Common myeloid progenitor, CD34-positive (primary cell): Measurements from ENCODE around the gene MFSD2A.
"Not testable (repeated sequence)": the region's sequence is repeated elsewhere in the genome, so short reads cannot be mapped to it uniquely, and the experiment has no call there.

Experiments
- CTCF ChIA-PET: fragments of 350-600 bp; sonication (Branson Sonifier 250); formaldehyde crosslinking; loops from one replicate; lab custom pipeline; 2021; ENCODE audit warnings: antibody characterized with exemption; lab: Charles Lee
- POLR2A ChIA-PET: fragments of 350-600 bp; sonication (Branson Sonifier 250); formaldehyde crosslinking; loops from one replicate; lab custom pipeline; 2021; ENCODE audit warnings: antibody characterized with exemption; lab: Charles Lee
- DNase-seq, 3 donors: peaks; one replicate each; pipeline versions ENCODE4 v3.0.0 to v3.0.0-alpha.2; 2013
- H3K27ac ChIP-seq, 2 experiments: 1 replicate in 1 of 2; 2 replicates in 1 of 2; pipeline ENCODE4 v1.7.0; 2013; ENCODE audit warnings: inconsistent platforms in 2 of 2, low read length in 2 of 2, mild to moderate bottlenecking in 2 of 2, low read depth in 1 of 2, moderate library complexity in 1 of 2; ENCODE audit not compliant: severe bottlenecking in 2 of 2, insufficient read depth in 1 of 2, poor library complexity in 1 of 2
- H3K27me3 ChIP-seq, 5 experiments: replicated peaks in 2 of 5; 1 replicate in 3 of 5; 2 replicates in 2 of 5; pipeline versions ENCODE4 v1.6.1 to v1.7.0; 2013; ENCODE audit warnings: low read length in 4 of 5, mild to moderate bottlenecking in 2 of 5, moderate library complexity in 2 of 5, inconsistent platforms in 1 of 5; ENCODE audit not compliant: insufficient read depth in 5 of 5, control insufficient read depth in 4 of 5
- H3K36me3 ChIP-seq, 4 experiments: 1 replicate in 2 of 4; 2 replicates in 2 of 4; pipeline versions ENCODE4 v1.6.1 to v1.7.0; 2013; ENCODE audit warnings: low read length in 3 of 4, control low read depth in 1 of 4, mild to moderate bottlenecking in 1 of 4; ENCODE audit not compliant: control insufficient read depth in 4 of 4, insufficient read depth in 4 of 4
- H3K4me1 ChIP-seq, 4 experiments: 1 replicate in 3 of 4; 2 replicates in 1 of 4; pipeline versions ENCODE4 v1.6.1 to v1.7.1; 2013; ENCODE audit warnings: low read length in 3 of 4, mild to moderate bottlenecking in 3 of 4, control low read depth in 1 of 4, inconsistent platforms in 1 of 4, moderate library complexity in 1 of 4; ENCODE audit not compliant: control insufficient read depth in 4 of 4, insufficient read depth in 4 of 4; ENCODE audit errors: control extremely low read depth in 1 of 4
- H3K4me3 ChIP-seq, 7 experiments: 1 replicate in 4 of 7; 2 replicates in 3 of 7; pipeline versions ENCODE4 v1.5.1 to v1.7.0; 2013; ENCODE audit warnings: mild to moderate bottlenecking in 7 of 7, low read length in 6 of 7, moderate library complexity in 6 of 7, inconsistent platforms in 2 of 7, low read depth in 2 of 7, control low read depth in 1 of 7; ENCODE audit not compliant: insufficient read depth in 4 of 7, control insufficient read depth in 1 of 7; ENCODE audit errors: extremely low read depth in 1 of 7
- H3K9me3 ChIP-seq, 5 experiments: 1 replicate in 4 of 5; 2 replicates in 1 of 5; pipeline versions ENCODE4 v1.6.1 to v1.7.1; 2013; ENCODE audit warnings: low read length in 4 of 5, mild to moderate bottlenecking in 2 of 5, inconsistent platforms in 1 of 5, low read depth in 1 of 5, moderate library complexity in 1 of 5; ENCODE audit not compliant: control insufficient read depth in 4 of 5, insufficient read depth in 2 of 5; ENCODE audit errors: control extremely low read depth in 1 of 5
- WGBS: methylation state at CpG from one replicate; pipeline ENCODE4 v1.1.5; 2013; ENCODE audit not compliant: insufficient coverage; 5-methylcytosine and 5-hydroxymethylcytosine counted together

Gene MFSD2A

DNA sequence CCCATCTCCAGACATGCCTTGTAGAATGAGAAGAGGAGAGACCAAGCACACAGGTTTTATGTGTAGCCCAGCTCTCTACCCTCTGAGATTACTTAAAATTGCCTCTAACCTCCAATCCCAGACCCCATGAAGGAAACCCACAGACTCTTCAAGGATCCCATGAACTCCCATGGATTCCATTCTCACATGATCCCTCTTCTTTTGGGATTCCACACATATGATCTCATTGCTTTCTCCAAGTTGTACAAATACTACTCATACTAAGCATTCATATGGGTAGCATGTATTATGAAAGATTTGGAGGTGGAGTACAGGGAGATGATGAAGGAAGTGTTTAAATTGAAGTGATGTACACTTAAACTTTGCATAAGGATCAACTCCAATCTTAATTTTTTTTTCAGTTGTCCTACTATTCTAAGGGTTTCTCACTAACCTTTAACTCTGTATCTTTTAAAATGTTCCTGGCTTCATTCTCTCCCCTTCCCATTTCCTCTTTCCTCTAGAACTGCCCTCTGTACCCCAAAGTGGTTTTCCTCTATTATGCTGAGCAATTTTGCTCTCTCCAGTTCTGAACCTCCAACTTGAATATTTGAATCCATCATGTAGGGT is 41.6 kb downstream of the MFSD2A start:
- Histone ChIP-seq H3K4me3 (no peak overlapping the region), H3K27ac (no peak overlapping the region), H3K9me3 (no peaks in the 10 kb centered on the region), H3K27me3 (no peaks in the 10 kb centered on the region), H3K4me1 (peaks cover 3 to 15% (median 8%) of the 10 kb centered on the region in 4 experiments), H3K36me3 (no peaks in the 10 kb centered on the region)
- POLR2A ChIA-PET: no interaction called here
- no peak for DNase-seq
- CTCF ChIA-PET: interaction anchor here (0.9 kb wide), 1 partner anchor 14 kb away, joined by 4 read pairs; no protein-coding TSS in a partner anchor

GRCh38 chr1:40001456-40001855 is 46.5 kb downstream of the MFSD2A start:
- CTCF ChIA-PET: interaction anchor here (1.4 kb wide), 1 partner anchor 30 kb away, joined by 3 read pairs; no protein-coding TSS in a partner anchor
- Histone ChIP-seq H3K4me1 (peaks cover 0 to 11% (median 4%) of the 10 kb centered on the region in 4 experiments), H3K4me3 (no peak overlapping the region), H3K36me3 (no peaks in the 10 kb centered on the region), H3K9me3 (peaks cover 0 to 8% (median 0%) of the 10 kb centered on the region in 5 experiments), H3K27ac (no peak overlapping the region), H3K27me3 (no peaks in the 10 kb centered on the region)
- no peak for DNase-seq
- POLR2A ChIA-PET: interaction anchor here (0.6 to 0.7 kb wide), 2 partner anchors 12 to 102 kb away, joined by 3 to 4 read pairs; no protein-coding TSS in a partner anchor
- WGBS: 100% methylated on average over 2 of the region's 2 CpGs

DNA sequence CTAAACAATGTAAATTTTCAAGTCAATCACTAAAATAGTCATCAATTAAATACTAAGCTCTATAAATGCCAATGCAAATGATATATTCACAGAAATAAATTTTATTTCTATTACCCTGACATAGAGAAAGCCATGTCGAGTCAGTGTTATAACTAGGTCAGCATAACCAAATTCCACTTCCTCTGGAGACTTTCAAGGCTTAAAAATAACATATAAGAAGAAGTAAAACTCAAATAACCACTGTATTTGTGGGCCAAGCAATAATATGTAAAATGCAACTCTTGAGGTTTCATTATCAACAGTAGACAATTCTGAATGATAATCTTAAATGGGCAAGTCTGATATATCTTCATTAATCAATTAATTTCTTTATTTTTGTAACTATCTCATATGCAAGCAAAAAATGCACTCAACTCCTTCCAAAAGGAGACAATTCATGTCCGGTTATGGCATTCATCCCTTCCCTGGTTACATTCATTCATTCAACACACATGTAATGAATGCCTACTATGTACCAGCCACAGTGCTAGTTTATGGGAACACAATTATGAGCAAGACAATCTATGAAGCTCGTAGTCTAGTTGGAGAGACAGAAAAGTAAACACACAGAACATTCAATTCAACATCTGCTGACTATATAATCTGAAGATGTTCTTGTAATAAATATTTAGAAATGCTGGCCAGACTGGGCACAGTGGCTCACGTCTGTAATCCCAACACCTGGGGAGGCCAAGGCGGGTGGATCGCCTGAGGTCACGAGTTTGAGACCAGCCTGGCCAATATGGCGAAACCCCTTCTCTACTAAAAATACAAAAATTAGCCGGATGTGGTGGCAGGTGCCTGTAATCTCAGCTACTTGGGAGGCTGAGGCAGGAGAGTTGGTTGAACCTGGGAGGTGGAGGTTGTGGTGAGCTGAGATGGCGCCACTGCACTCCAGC is 48.5 kb downstream of the MFSD2A start:
- Histone ChIP-seq H3K4me1 (peaks cover 0 to 6% (median 3%) of the 10 kb centered on the region in 4 experiments), H3K4me3 (no peak overlapping the region), H3K27ac (no peak overlapping the region), H3K9me3 (peaks cover 0 to 8% (median 0%) of the 10 kb centered on the region in 5 experiments), H3K36me3 (no peaks in the 10 kb centered on the region), H3K27me3 (no peaks in the 10 kb centered on the region)
- ChIA-PET CTCF (no interaction called here), POLR2A (interaction anchor here (0.7 kb wide), 1 partner anchor 104 kb away, joined by 3 read pairs; no protein-coding TSS in a partner anchor)
- peak in 1 of 3 donors; percentile 19 for DNase-seq
- WGBS: 89% methylated on average over 2 of the region's 10 CpGs

- no peak overlapping the region for H3K27ac ChIP-seq
- DNase-seq: no peak
- ChIA-PET POLR2A (no interaction called here), CTCF (no interaction called here)
- H3K4me3 ChIP-seq: no peak overlapping the region
- H3K9me3 ChIP-seq: peaks cover 0 to 8% (median 0%) of the 10 kb centered on the region in 5 experiments
- 90% methylated on average over 1 of the region's 2 CpGs for WGBS
- H3K36me3 ChIP-seq: no peaks in the 10 kb centered on the region
- peaks cover 0 to 6% (median 3%) of the 10 kb centered on the region in 4 experiments for H3K4me1 ChIP-seq
- H3K27me3 ChIP-seq: no peaks in the 10 kb centered on the region
Measured at GRCh38 chr1:40004857-40005256, 49.9 kb downstream of the MFSD2A start.

- 100% methylated on average over 1 of the region's 3 CpGs for WGBS
- H3K27ac ChIP-seq, POLR2A ChIA-PET: not testable (repeated sequence)
Measured at GRCh38 chr1:40007481-40008034, 52.6 kb downstream of the MFSD2A start.

GRCh38 chr1:40011198-40011597 is 56.3 kb downstream of the MFSD2A start:
- H3K9me3 ChIP-seq: no peaks in the 10 kb centered on the region
- H3K4me3 ChIP-seq: no peak overlapping the region
- H3K4me1 ChIP-seq: peaks cover 2 to 19% (median 12%) of the 10 kb centered on the region in 4 experiments
- H3K36me3 ChIP-seq: no peaks in the 10 kb centered on the region
- H3K27ac ChIP-seq: no peak overlapping the region
- H3K27me3 ChIP-seq: no peaks in the 10 kb centered on the region
- no peak for DNase-seq
- 100% methylated on average over 2 of the region's 3 CpGs for WGBS
- CTCF ChIA-PET: interaction anchor here (1.3 kb wide), 1 partner anchor 15 kb away, joined by 4 read pairs; no protein-coding TSS in a partner anchor
- POLR2A ChIA-PET: no interaction called here

More at GRCh38 chr1:40007481-40008034, 52.6 kb downstream of the MFSD2A start:
- DNase-seq, H3K4me1 ChIP-seq, H3K36me3 ChIP-seq, CTCF ChIA-PET, H3K4me3 ChIP-seq, H3K9me3 ChIP-seq, H3K27me3 ChIP-seq: not testable (repeated sequence)
